ENCODE results near the gene KIF1C.

GRCh38 chr17:4950075-4950745, 47.5 kb upstream of the KIF1C start:
- TF ChIP-seq EP300 (IDR thresholded peaks at IDR 0.05) (no peak), POLR2AphosphoS5 (IDR thresholded peaks at IDR 0.05) (no peak)
